BE2C (cell line): ENCODE measurements around the gene NFATC2.

ENCODE experiments used
- DNase-seq: peaks from one replicate; pipeline ENCODE4 v3.0.0-alpha.2; 2020
- H3K27me3 ChIP-seq: fragments of 250-450 bp; sonication (Bioruptor Pico); 2 replicates; pipeline ENCODE4 v1.5.1; 2020; ENCODE audit warnings: mild to moderate bottlenecking
- H3K36me3 ChIP-seq: fragments of 250-450 bp; sonication (Bioruptor Pico); 2 replicates; pipeline ENCODE4 v1.5.1; 2020; ENCODE audit warnings: mild to moderate bottlenecking
- H3K4me1 ChIP-seq: fragments of 250-450 bp; sonication (Bioruptor Pico); 2 replicates; pipeline ENCODE4 v1.5.1; 2020
- H3K4me3 ChIP-seq: 2 replicates; pipeline ENCODE4 v1.5.1; 2011; ENCODE audit warnings: low read depth, low read length
- H3K9me3 ChIP-seq: fragments of 250-450 bp; sonication (Bioruptor Pico); 2 replicates; pipeline ENCODE4 v1.5.1; 2020
- CTCF ChIP-seq: IDR thresholded peaks from 2 replicates; pipeline ENCODE4 v1.5.1; 2012; ENCODE audit warnings: mild to moderate bottlenecking, low read depth, low read length

NFATC2 gene

GRCh38 chr20:51402201-51402600 lies 140.3 kb downstream of the NFATC2 start:
- H3K4me1 ChIP-seq = no peaks in the 10 kb centered on the region
- H3K36me3 ChIP-seq = no peaks in the 10 kb centered on the region
- H3K9me3 ChIP-seq = no peaks in the 10 kb centered on the region
- no peak for DNase-seq
- H3K27me3 ChIP-seq = no peaks in the 10 kb centered on the region
- no peak overlapping the region for H3K4me3 ChIP-seq
- no peak for TF ChIP-seq CTCF

- Histone ChIP-seq H3K4me3 (no peak overlapping the region), H3K36me3 (no peaks in the 10 kb centered on the region)
- no peak for TF ChIP-seq CTCF
Observed at GRCh38 chr20:51401496-51401895, 141.0 kb downstream of the NFATC2 start.

GRCh38 chr20:51400051-51400926 lies 142.2 kb downstream of the NFATC2 start:
- TF ChIP-seq CTCF = no peak
- no peaks in the 10 kb centered on the region for H3K27me3 ChIP-seq
- no peak overlapping the region for H3K4me3 ChIP-seq

More at GRCh38 chr20:51401496-51401895, 141.0 kb downstream of the NFATC2 start:
- DNase-seq = no peak
- no peaks in the 10 kb centered on the region for H3K27me3 ChIP-seq
- H3K4me1 ChIP-seq = no peaks in the 10 kb centered on the region
- H3K9me3 ChIP-seq = no peaks in the 10 kb centered on the region

GRCh38 chr20:51399006-51399890 lies 143.3 kb downstream of the NFATC2 start:
- H3K36me3 ChIP-seq = no peaks in the 10 kb centered on the region
- H3K4me3 ChIP-seq = no peak overlapping the region
- H3K9me3 ChIP-seq = no peaks in the 10 kb centered on the region
- no peaks in the 10 kb centered on the region for H3K27me3 ChIP-seq
- no peak for DNase-seq
- no peak for TF ChIP-seq CTCF
- H3K4me1 ChIP-seq = no peaks in the 10 kb centered on the region

More at GRCh38 chr20:51400051-51400926, 142.2 kb downstream of the NFATC2 start:
- DNase-seq = no peak
- Histone ChIP-seq H3K36me3 (no peaks in the 10 kb centered on the region), H3K4me1 (no peaks in the 10 kb centered on the region), H3K9me3 (no peaks in the 10 kb centered on the region)

GRCh38 chr20:51398552-51398951 lies 144.0 kb downstream of the NFATC2 start:
- H3K4me3 ChIP-seq = no peak overlapping the region

More at GRCh38 chr20:51398552-51398951, 144.0 kb downstream of the NFATC2 start:
- Histone ChIP-seq H3K4me1 (no peaks in the 10 kb centered on the region), H3K36me3 (no peaks in the 10 kb centered on the region), H3K9me3 (no peaks in the 10 kb centered on the region), H3K27me3 (peaks cover 4% of the 10 kb centered on the region)
- no peak for DNase-seq
- no peak for TF ChIP-seq CTCF
